CD4-positive, CD25-positive, alpha-beta regulatory T cell (primary cell): ENCODE measurements around the gene SLC9A8. TPM values are rescaled to one million over a fixed set of nuclear protein-coding genes. Genes with fewer than 3 reads are reported as not detected.
A peak's percentile ranks its signal among the peaks of the same experiment; 100 is the strongest.
"Not testable (repeated sequence)": the region's sequence is repeated elsewhere in the genome, so short reads cannot be mapped to it uniquely, and the experiment has no call there.

Experiments used
- ATAC-seq, 2 donors: fragments of 150-1000 bp; cut with Tn5 transposase; one replicate each; pipeline ENCODE4 v1.10.0; 2021; ENCODE audit warnings: low read depth in 2 of 2, moderate number of reproducible peaks in 2 of 2, moderate library complexity in 1 of 2
- DNase-seq, 3 donors: peaks; one replicate each; pipeline versions ENCODE4 v3.0.0 to v3.0.0-alpha.2; 2012 to 2022; ENCODE audit warnings: mixed read lengths in 1 of 3
- H3K27ac ChIP-seq: one replicate; pipeline ENCODE4 v1.7.0; 2013; ENCODE audit warnings: mild to moderate bottlenecking, low read length; ENCODE audit not compliant: insufficient read depth, poor library complexity, severe bottlenecking
- H3K27me3 ChIP-seq: one replicate; pipeline ENCODE4 v1.7.0; 2013; ENCODE audit warnings: low read length; ENCODE audit not compliant: control insufficient read depth, insufficient read depth
- H3K36me3 ChIP-seq: one replicate; pipeline ENCODE4 v1.7.0; 2013; ENCODE audit warnings: mild to moderate bottlenecking, low read length, moderate library complexity; ENCODE audit not compliant: control insufficient read depth, insufficient read depth
- H3K4me1 ChIP-seq: 2 replicates; pipeline ENCODE4 v1.7.0; 2013; ENCODE audit warnings: mild to moderate bottlenecking, low read length; ENCODE audit not compliant: insufficient read depth, control insufficient read depth, poor library complexity, severe bottlenecking
- H3K4me3 ChIP-seq: one replicate; pipeline ENCODE4 v1.7.0; 2013; ENCODE audit warnings: low read depth, mild to moderate bottlenecking, low read length, moderate library complexity
- H3K9me3 ChIP-seq, 2 experiments: 1 replicate in 1 of 2; 2 replicates in 1 of 2; pipeline ENCODE4 v1.7.0; 2013; ENCODE audit warnings: low read length in 2 of 2, mild to moderate bottlenecking in 1 of 2, moderate library complexity in 1 of 2; ENCODE audit not compliant: control insufficient read depth in 2 of 2
- H3K27ac Mint-ChIP-seq, 3 donors: one replicate each; pipeline ENCODE4 v1.8.0; 2020 to 2022; ENCODE audit warnings: mild to moderate bottlenecking in 3 of 3, mixed read lengths in 3 of 3, moderate library complexity in 2 of 3
- H3K27me3 Mint-ChIP-seq: one replicate; pipeline ENCODE4 v1.8.0; 2022; ENCODE audit warnings: mild to moderate bottlenecking, mixed read lengths
- H3K36me3 Mint-ChIP-seq: one replicate; pipeline ENCODE4 v1.8.0; 2020; ENCODE audit warnings: mixed read lengths
- H3K4me1 Mint-ChIP-seq, 4 donors: one replicate each; pipeline ENCODE4 v1.8.0; 2020 to 2022; ENCODE audit warnings: mixed read lengths in 4 of 4, mild to moderate bottlenecking in 1 of 4
- H3K4me3 Mint-ChIP-seq, 4 donors: one replicate each; pipeline ENCODE4 v1.8.0; 2020 to 2022; ENCODE audit warnings: mild to moderate bottlenecking in 4 of 4, mixed read lengths in 4 of 4, moderate library complexity in 3 of 4
- H3K9me3 Mint-ChIP-seq, 7 donors: one replicate each; pipeline ENCODE4 v1.8.0; 2020 to 2022; ENCODE audit warnings: mixed read lengths in 7 of 7, mild to moderate bottlenecking in 3 of 7, moderate library complexity in 2 of 7
- polyA plus RNA-seq, 4 donors: library from polyadenylated mRNA; unstranded; fragments of 300-500 nt; fragmentation: Illumina TruSeq; gene quantifications; one replicate each; pipeline ENCODE4 v1.2.3, GENCODE V29; 2021
- total RNA-seq: library from RNA; stranded (reverse); gene quantifications from one replicate; pipeline ENCODE4 v1.2.3, GENCODE V29; 2022

Gene SLC9A8
- total and polyA plus RNA-seq, 5 donors from 2014 or later = 4.9 to 47.4 (median 7.0) TPM

GRCh38 chr20:49783021-49783995 is 29.3 kb upstream of the SLC9A8 start:
- DNase-seq, H3K36me3 Mint-ChIP-seq, H3K27ac ChIP-seq, H3K4me1 ChIP-seq, H3K9me3 Mint-ChIP-seq, H3K4me3 Mint-ChIP-seq, H3K36me3 ChIP-seq, H3K4me3 ChIP-seq, ATAC-seq, H3K9me3 ChIP-seq, H3K27me3 Mint-ChIP-seq, H3K27me3 ChIP-seq: not testable (repeated sequence)
- Mint-ChIP-seq H3K4me1 (peaks cover 0 to 16% (median 11%) of the 10 kb centered on the region in 4 donors), H3K27ac (peak overlapping the region in 1 of 3 donors; percentile 63)

- H3K27ac ChIP-seq = no peak overlapping the region
- no peak for DNase-seq
- Mint-ChIP-seq H3K27ac (no peak overlapping the region), H3K4me1 (peaks cover 0 to 16% (median 11%) of the 10 kb centered on the region in 4 donors), H3K9me3 (no peaks in the 10 kb centered on the region), H3K27me3 (peaks cover 4% of the 10 kb centered on the region), H3K36me3 (no peaks in the 10 kb centered on the region), H3K4me3 (no peak overlapping the region)
- H3K27me3 ChIP-seq = no peaks in the 10 kb centered on the region
- no peaks in the 10 kb centered on the region for H3K9me3 ChIP-seq
- no peaks in the 10 kb centered on the region for H3K36me3 ChIP-seq
- no peak for ATAC-seq
- peaks cover 5% of the 10 kb centered on the region for H3K4me1 ChIP-seq
- no peak overlapping the region for H3K4me3 ChIP-seq
Measured at GRCh38 chr20:49784291-49784690, 28.3 kb upstream of the SLC9A8 start.

GRCh38 chr20:49785149-49785851 is 27.3 kb upstream of the SLC9A8 start:
- Mint-ChIP-seq H3K36me3 (peaks cover under 1% of the 10 kb centered on the region), H3K9me3 (no peaks in the 10 kb centered on the region), H3K27me3 (peaks cover 4% of the 10 kb centered on the region), H3K4me1 (peaks cover 0 to 16% (median 11%) of the 10 kb centered on the region in 4 donors), H3K27ac (no peak overlapping the region), H3K4me3 (no peak overlapping the region)
- Histone ChIP-seq H3K27ac (no peak overlapping the region), H3K4me3 (no peak overlapping the region), H3K27me3 (no peaks in the 10 kb centered on the region), H3K9me3 (no peaks in the 10 kb centered on the region), H3K36me3 (no peaks in the 10 kb centered on the region), H3K4me1 (peaks cover 5% of the 10 kb centered on the region)
- DNase-seq (no peak), ATAC-seq (no peak)

GRCh38 chr20:49785852-49786175 is 26.8 kb upstream of the SLC9A8 start:
- H3K27ac Mint-ChIP-seq = no peak overlapping the region
- peaks cover 3% of the 10 kb centered on the region for H3K36me3 Mint-ChIP-seq
- H3K4me1 Mint-ChIP-seq = peaks cover 0 to 16% (median 11%) of the 10 kb centered on the region in 4 donors
- Histone ChIP-seq H3K4me1 (peaks cover 5% of the 10 kb centered on the region), H3K27ac (no peak overlapping the region), H3K4me3 (no peak overlapping the region), H3K9me3 (no peaks in the 10 kb centered on the region), H3K36me3 (no peaks in the 10 kb centered on the region), H3K27me3 (no peaks in the 10 kb centered on the region)
- peaks cover 4% of the 10 kb centered on the region for H3K27me3 Mint-ChIP-seq
- no peaks in the 10 kb centered on the region for H3K9me3 Mint-ChIP-seq
- no peak for DNase-seq
- no peak for ATAC-seq
- no peak overlapping the region for H3K4me3 Mint-ChIP-seq

- peaks cover 3% of the 10 kb centered on the region for H3K36me3 Mint-ChIP-seq
- no peak overlapping the region for H3K4me3 Mint-ChIP-seq
- H3K4me1 Mint-ChIP-seq = peaks cover 0 to 16% (median 11%) of the 10 kb centered on the region in 4 donors
- H3K27me3 Mint-ChIP-seq = peaks cover 4% of the 10 kb centered on the region
- Histone ChIP-seq H3K4me1 (peaks cover 5% of the 10 kb centered on the region), H3K9me3 (no peaks in the 10 kb centered on the region), H3K27me3 (no peaks in the 10 kb centered on the region), H3K4me3 (no peak overlapping the region), H3K27ac (no peak overlapping the region), H3K36me3 (no peaks in the 10 kb centered on the region)
- DNase-seq = no peak
- ATAC-seq = no peak
- no peaks in the 10 kb centered on the region for H3K9me3 Mint-ChIP-seq
- no peak overlapping the region for H3K27ac Mint-ChIP-seq
Measured at GRCh38 chr20:49786196-49786595, 26.4 kb upstream of the SLC9A8 start.

- ATAC-seq = no peak
- H3K27ac Mint-ChIP-seq = no peak overlapping the region
- no peak overlapping the region for H3K27ac ChIP-seq
- no peak for DNase-seq
- no peaks in the 10 kb centered on the region for H3K36me3 ChIP-seq
- H3K9me3 Mint-ChIP-seq = no peaks in the 10 kb centered on the region
- peaks cover 0 to 14% (median 8%) of the 10 kb centered on the region in 4 donors for H3K4me1 Mint-ChIP-seq
- no peak overlapping the region for H3K4me3 Mint-ChIP-seq
- H3K27me3 ChIP-seq = no peaks in the 10 kb centered on the region
- H3K27me3 Mint-ChIP-seq = peaks cover 4% of the 10 kb centered on the region
- H3K36me3 Mint-ChIP-seq = peaks cover 3% of the 10 kb centered on the region
- H3K4me3 ChIP-seq = no peak overlapping the region
- peaks cover 2% of the 10 kb centered on the region for H3K4me1 ChIP-seq
- no peaks in the 10 kb centered on the region for H3K9me3 ChIP-seq
Measured at GRCh38 chr20:49786668-49787370, 25.8 kb upstream of the SLC9A8 start.

- Mint-ChIP-seq H3K27me3 (no peaks in the 10 kb centered on the region), H3K36me3 (peaks cover 3% of the 10 kb centered on the region), H3K4me1 (peaks cover 0 to 10% (median 4%) of the 10 kb centered on the region in 4 donors), H3K27ac (no peak overlapping the region), H3K9me3 (no peaks in the 10 kb centered on the region), H3K4me3 (no peak overlapping the region)
- Histone ChIP-seq H3K4me1 (no peaks in the 10 kb centered on the region), H3K27ac (no peak overlapping the region), H3K9me3 (no peaks in the 10 kb centered on the region), H3K4me3 (no peak overlapping the region), H3K27me3 (no peaks in the 10 kb centered on the region), H3K36me3 (no peaks in the 10 kb centered on the region)
- ATAC-seq (no peak), DNase-seq (no peak)
Measured at GRCh38 chr20:49787371-49788357, 25.0 kb upstream of the SLC9A8 start.
